C4-2B (cell line): ENCODE data around the gene CD1E.

Experiments
- ZFX ChIP-seq: fragments of 450-650 bp; IDR thresholded peaks from 2 replicates; pipeline ENCODE4 v1.6.1; 2017
- TF ChIP-seq, protein P1 (sequence below): fragments of 450-650 bp; conservative IDR thresholded peaks from 2 replicates; pipeline ENCODE4 v1.5.1; 2017; ENCODE audit warnings: mild to moderate bottlenecking

DNA sequence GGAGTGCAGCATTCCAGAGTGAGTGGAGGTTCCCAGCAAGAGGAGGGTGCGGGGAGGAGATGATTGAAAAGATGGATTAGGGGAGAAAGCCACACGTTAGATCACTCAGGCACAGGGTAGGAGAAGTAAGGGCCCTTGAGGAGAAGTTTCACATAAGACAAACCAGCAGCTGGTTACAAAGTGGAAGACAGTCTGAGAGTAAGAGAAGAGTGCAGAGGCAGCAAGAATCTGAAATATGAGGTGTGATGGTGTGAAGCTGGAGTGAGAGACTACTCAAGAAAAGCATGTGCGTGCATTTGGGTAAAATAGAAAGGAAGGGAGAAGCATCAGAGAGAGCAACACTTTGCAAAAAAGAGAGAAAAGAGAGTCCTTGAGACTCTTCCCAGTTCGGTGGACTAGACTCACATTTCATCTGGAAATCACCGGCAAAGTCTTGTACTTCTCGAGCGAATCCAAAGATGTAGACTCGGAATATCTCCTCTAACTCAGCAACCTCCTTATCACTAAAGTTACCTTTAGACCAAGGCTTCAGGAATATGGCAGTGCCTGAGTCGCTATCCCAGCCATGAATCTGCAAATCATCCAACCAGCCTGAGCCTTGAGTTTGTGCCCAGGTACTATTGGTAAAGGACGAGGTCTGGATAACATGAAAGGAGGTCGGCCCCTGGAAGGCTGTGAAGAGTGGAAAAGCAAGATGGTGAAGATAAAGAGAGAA is 23.1 kb upstream of the CD1E start:
- TF ChIP-seq, protein P1, sequence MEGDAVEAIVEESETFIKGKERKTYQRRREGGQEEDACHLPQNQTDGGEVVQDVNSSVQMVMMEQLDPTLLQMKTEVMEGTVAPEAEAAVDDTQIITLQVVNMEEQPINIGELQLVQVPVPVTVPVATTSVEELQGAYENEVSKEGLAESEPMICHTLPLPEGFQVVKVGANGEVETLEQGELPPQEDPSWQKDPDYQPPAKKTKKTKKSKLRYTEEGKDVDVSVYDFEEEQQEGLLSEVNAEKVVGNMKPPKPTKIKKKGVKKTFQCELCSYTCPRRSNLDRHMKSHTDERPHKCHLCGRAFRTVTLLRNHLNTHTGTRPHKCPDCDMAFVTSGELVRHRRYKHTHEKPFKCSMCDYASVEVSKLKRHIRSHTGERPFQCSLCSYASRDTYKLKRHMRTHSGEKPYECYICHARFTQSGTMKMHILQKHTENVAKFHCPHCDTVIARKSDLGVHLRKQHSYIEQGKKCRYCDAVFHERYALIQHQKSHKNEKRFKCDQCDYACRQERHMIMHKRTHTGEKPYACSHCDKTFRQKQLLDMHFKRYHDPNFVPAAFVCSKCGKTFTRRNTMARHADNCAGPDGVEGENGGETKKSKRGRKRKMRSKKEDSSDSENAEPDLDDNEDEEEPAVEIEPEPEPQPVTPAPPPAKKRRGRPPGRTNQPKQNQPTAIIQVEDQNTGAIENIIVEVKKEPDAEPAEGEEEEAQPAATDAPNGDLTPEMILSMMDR, result no peak
- TF ChIP-seq ZFX, result no peak
